ENCODE data around the gene FBXL7.

The FBXL7 gene

DNA sequence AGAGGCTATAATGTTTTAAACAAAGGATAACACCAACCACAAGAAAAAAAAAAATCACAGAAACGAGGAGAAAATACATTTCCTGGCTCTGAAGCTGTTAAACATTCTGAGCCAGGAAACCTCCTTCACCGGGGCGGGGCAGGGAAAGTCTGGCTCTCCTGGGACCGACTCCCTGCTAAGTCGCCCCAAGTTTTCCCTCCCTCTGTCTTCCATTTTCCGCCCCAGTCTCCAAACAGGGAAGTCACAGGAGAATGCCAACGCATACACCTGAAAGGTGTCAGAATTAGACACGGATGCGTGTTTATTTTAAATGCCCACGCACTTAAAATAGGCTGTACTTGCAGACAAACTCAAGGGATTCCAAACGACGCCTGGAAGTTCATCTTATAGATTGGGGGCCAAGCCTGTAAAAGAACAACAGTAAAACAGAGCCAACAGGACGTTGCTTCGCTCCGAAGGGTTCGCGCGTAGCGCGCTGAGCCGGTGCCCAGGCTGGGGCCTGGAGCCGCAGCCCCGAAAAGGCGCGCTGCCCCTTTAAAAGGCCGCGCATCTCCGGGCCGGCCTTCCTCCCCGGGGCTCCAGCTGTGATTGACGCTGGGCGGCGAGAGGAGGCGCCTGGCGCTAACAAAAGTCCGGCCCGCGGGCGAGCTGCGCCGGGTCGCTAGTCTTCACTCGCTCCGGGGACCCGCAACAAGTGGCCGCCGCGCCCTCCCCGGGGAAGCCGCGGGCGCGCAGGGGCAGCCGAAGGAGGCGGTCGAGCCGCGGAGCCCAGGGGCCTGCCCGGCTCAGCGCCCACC, at the start of gene FBXL7:
Gene FBXL7, plus strand, starts transcription at position 653 of the 797 bp plus-strand sequence.
- ChIA-PET CTCF (interaction anchor here (0.7 kb wide), 1 partner anchor 290 kb away, joined by 3 read pairs; no protein-coding TSS in a partner anchor), POLR2A (ENCODE audit: low non-redundant PET) (no interaction called here)
- no peak for TF ChIP-seq CTCF (conservative IDR thresholded peaks at IDR 0.05; ENCODE audit: low read depth)
- DNase-seq (ENCODE audit: low spot score), result peak; percentile 36
- no peak within 1 kb of the TSS for H3K27ac ChIP-seq

DNA sequence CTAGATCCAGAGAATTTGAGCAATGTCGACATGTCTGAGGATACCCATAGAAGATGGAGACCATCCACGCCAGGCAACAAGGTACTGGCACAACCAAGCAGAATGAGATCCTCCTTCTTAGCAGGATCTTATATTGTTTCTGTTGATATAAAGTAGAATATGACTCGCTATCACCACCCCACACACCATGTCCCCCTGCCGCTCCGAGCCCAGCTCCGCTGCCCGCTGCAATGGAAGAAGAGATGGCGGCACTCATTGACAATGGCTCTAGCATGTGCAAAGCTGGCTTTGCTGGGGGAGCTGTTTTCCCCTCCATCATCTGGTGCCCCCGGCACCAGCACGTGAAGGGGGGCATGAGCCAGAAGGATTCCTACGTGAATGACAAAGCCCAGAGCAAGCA, 49.5 kb upstream of the FBXL7 start:
- ChIA-PET POLR2A (ENCODE audit: low non-redundant PET) (no interaction called here), CTCF (no interaction called here)
- no peak for TF ChIP-seq CTCF (conservative IDR thresholded peaks at IDR 0.05; ENCODE audit: low read depth)
- no peak for DNase-seq (ENCODE audit: low spot score)
- H3K27ac ChIP-seq, result no peak overlapping the region

- TF ChIP-seq CTCF (conservative IDR thresholded peaks at IDR 0.05; ENCODE audit: low read depth), result no peak
- CTCF ChIA-PET, result no interaction called here
Measured at GRCh38 chr5:15450949-15451348, 49.0 kb upstream of the FBXL7 start.

DNA sequence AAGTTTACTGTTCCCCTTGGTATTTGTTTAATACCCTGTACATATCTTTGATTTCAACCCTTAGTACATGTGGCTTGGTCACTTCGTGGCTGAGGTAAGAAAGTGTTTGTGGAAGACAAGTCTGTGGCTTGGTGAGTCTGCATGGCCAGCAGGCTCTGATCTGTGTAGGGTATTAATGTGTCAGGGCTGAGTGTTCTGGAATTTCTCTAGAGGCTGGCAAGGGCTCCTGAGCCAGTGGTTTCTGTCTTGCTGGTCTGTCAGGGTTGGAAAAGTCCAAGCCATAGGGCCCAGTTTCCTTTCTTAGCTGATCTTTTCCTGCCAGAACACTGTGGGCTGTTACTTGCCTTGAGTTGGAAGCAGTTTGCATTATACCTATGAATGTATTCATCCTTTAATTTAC, 48.0 kb upstream of the FBXL7 start:
- POLR2A ChIA-PET (ENCODE audit: low non-redundant PET), result no interaction called here
- no peak overlapping the region for H3K27ac ChIP-seq
- TF ChIP-seq CTCF (conservative IDR thresholded peaks at IDR 0.05; ENCODE audit: low read depth), result no peak
- no peak for DNase-seq (ENCODE audit: low spot score)
- CTCF ChIA-PET, result no interaction called here

More at GRCh38 chr5:15450949-15451348, 49.0 kb upstream of the FBXL7 start:
- H3K27ac ChIP-seq, result no peak overlapping the region
- POLR2A ChIA-PET (ENCODE audit: low non-redundant PET), result no interaction called here
- DNase-seq (ENCODE audit: low spot score), result no peak

DNA sequence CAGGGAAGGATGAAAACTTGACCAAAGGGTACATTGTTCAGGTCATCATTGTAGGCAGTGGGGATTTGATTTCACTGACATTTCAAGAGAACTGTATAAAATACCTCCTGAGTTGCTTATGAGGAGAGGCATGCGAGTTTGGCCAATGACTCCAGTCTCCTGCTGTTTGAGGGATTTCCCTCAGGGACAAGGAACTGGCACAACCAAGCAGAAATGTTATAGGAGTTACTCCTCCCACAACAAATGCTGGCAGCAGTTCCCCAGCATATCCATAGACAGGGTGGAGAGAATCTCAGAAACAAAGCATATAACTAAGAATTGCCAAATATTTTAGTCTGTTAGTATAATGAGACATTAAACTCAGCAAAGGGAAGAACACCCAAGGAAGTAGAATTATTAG, 47.2 kb upstream of the FBXL7 start:
- ChIA-PET CTCF (no interaction called here), POLR2A (ENCODE audit: low non-redundant PET) (no interaction called here)
- TF ChIP-seq CTCF (conservative IDR thresholded peaks at IDR 0.05; ENCODE audit: low read depth), result no peak
- no peak overlapping the region for H3K27ac ChIP-seq
- no peak for DNase-seq (ENCODE audit: low spot score)

GRCh38 chr5:15459200-15459599, 40.8 kb upstream of the FBXL7 start:
- no peak overlapping the region for H3K27ac ChIP-seq
- TF ChIP-seq CTCF (conservative IDR thresholded peaks at IDR 0.05; ENCODE audit: low read depth), result no peak
- DNase-seq (ENCODE audit: low spot score), result no peak
- ChIA-PET POLR2A (ENCODE audit: low non-redundant PET) (no interaction called here), CTCF (no interaction called here)
